Measurements from ENCODE around the gene PTTG1.
A peak's percentile ranks its signal among the peaks of the same experiment; 100 is the strongest.
"Not testable (repeated sequence)": the region's sequence is repeated elsewhere in the genome, so short reads cannot be mapped to it uniquely, and the experiment has no call there.

The PTTG1 gene

GRCh38 chr5:160423099-160423498, 1.4 kb downstream of the PTTG1 start:
- peak; percentile 28 for DNase-seq (ENCODE audit: low read depth)

DNA sequence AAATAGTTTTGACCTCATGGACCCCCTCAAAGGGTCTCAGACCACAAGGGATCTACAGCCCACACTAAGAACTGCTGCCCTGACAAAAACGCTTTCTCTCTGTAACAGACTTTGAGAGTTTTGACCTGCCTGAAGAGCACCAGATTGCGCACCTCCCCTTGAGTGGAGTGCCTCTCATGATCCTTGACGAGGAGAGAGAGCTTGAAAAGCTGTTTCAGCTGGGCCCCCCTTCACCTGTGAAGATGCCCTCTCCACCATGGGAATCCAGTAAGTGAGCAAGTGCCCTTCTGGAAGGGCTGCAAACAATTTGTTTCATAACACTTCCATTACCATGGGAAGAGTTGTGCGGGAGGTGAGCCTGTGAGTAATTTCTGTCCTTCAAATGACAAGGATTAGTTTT, 6.0 kb downstream of the PTTG1 start:
- no peak for DNase-seq (ENCODE audit: low read depth)

- DNase-seq (ENCODE audit: low read depth) = no peak
Observed at GRCh38 chr5:160432196-160432595, 10.5 kb downstream of the PTTG1 start.

GRCh38 chr5:160432787-160433186, 11.1 kb downstream of the PTTG1 start:
- DNase-seq (ENCODE audit: low read depth) = no peak

DNA sequence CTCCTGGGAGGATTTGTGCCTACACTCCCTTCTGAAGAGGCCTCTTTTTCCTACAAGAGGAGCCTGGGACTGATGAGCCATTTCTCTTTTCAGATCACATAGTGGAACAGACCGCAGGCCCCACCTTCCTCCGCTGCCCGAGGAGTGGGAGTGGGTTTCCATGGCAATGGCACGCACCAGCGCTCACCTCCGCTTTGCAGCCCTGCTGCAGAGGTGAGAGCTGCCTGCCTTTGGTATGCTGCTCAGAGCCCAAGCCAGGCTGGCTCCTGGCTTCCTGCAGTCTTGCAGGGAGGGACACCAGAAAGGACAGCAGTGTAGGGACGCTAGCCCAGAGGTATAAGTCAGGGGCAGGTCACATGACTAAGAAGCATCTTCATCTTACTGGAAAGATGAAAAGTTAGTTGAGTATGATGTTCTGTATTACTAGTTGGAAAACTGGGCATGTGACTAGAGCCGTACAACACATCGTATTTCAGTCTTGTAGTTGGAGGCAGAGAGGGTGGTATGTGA, 12.4 kb downstream of the PTTG1 start:
- DNase-seq (ENCODE audit: low read depth) = no peak

- DNase-seq (ENCODE audit: low read depth) = no peak
Observed at GRCh38 chr5:160435532-160435931, 13.9 kb downstream of the PTTG1 start.

- no peak for DNase-seq (ENCODE audit: low read depth)
Observed at GRCh38 chr5:160436017-160436416, 14.4 kb downstream of the PTTG1 start.

DNA sequence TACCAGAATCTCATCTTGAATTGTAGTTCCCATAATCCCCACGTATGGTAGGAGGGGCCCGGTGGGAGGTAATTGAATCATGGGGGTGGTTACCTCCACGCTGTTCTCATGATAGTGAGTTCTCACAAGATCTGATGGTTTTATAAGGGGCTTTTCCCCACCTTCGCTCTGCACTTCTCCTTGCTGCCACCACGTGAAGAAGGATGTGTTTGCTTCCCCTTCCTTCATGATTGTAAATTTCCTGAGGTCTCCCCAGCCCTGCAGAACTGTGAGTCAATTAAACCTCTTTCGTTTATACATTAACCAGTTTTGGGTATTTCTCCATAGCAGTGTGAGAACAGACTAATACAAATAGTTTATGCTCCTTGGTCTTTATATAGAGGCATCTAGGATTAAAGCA, 15.0 kb downstream of the PTTG1 start:
- not testable (repeated sequence) for DNase-seq (ENCODE audit: low read depth)

DNA sequence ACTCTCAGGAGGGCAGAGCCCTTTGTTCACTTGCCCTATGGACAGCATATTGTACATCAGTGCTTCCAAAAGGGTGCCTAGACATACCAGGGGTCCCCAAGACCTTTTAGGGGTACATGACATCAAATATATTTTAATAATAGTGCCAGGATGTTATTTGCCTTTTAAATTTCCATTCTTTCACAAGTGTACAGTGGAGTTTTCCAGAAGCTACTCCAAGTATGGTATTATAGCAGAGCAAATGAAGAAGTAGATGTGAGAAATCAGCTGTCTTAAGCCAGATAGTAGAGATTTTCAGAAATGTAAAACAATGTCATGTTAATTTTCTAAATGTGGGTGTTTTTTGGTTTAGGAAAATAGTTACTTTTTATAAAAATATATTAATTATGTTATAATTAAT, 15.6 kb downstream of the PTTG1 start:
- DNase-seq (ENCODE audit: low read depth) = no peak

DNA sequence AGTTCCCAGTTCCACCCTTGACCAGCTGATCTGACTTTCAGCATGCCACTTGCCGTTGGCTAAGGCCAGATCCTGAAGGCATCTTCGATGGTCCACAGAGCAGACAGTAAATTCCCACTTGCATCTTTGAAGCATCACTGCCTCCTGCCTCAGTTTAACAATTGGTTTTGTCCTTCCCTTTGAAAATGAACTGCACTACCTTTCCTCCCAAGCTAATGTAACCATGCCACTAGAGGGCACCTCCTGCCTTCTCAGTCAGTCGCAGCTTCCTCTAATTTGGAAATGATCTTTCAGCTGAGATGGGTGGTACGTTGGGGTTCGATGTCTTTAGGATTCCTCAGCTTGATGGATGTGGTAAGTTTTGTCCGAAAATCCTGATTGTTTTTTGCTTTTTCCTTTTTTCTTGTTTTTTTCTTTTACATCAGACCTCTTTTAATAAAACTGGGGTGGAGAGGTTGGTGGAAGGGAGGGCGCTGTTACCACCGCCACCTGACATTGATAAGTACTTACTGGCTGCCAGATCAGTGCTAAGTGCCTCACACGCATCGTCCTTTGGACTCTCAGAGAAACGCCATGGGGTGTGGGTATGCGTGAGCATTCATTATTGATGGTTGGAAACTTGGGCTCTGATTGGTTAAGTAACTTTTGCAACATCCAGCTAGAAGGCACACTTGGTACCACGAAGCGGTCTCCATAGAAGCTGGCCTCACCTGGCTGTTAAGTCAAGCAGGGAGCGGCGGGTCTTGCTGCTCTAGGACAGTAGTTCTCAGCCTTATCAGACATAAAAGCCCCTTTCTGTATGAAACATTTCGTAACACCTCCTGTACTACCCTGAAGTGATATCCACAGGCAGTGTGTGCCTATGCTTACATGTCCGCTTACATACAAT, 16.9 kb downstream of the PTTG1 start:
- DNase-seq (ENCODE audit: low read depth) = peak; percentile 85

- DNase-seq (ENCODE audit: low read depth) = peak; percentile 83
Observed at GRCh38 chr5:160439205-160439600, 17.5 kb downstream of the PTTG1 start.

DNA sequence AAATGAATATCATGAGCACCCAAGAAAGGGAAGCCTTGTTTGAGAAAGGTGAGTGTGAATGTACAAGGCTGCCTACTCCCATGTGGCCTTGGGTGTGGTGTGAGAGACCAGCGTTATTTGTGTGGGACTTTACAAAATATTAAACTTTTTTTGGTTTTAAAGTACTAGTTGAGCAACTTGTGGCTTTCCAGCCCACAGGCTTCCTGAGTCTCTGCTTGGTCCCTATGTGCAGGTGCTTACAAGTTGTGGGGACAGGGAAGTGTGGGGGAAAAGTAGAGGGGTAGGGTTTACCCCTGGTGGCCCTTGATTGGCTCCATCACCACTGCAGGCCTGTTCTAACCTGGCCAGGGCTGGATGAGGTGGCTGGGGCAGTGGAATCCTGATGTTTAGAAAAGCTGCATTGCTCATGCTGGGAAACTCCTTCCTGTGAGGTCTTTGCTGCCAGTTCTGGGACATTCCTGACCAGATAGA, 19.7 kb downstream of the PTTG1 start:
- DNase-seq (ENCODE audit: low read depth) = peak; percentile 63

- no peak for DNase-seq (ENCODE audit: low read depth)
Observed at GRCh38 chr5:160442824-160443431, 21.3 kb downstream of the PTTG1 start.

DNA sequence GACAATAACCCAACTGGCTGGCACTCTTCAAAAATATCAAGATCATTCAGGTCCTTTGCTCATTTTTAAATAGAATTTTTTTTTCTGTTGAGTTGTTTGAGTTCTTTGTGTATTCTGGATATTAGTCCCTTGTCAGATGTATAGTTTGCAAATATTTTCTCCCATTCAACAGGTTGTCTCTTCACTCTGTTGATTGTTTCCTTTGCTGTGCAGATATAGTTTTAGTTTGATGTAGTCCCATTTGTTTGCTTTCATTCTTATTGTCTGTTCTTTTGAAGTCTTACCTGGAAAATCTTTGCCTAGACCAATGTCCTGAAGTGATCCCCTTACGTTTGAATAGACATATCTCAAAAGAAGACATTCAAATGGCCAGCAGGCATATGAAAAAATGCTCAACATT, 22.8 kb downstream of the PTTG1 start:
- DNase-seq (ENCODE audit: low read depth) = no peak

- DNase-seq (ENCODE audit: low read depth) = no peak
Observed at GRCh38 chr5:160445132-160445531, 23.5 kb downstream of the PTTG1 start.

GRCh38 chr5:160445751-160446150, 24.1 kb downstream of the PTTG1 start:
- no peak for DNase-seq (ENCODE audit: low read depth)

DNA sequence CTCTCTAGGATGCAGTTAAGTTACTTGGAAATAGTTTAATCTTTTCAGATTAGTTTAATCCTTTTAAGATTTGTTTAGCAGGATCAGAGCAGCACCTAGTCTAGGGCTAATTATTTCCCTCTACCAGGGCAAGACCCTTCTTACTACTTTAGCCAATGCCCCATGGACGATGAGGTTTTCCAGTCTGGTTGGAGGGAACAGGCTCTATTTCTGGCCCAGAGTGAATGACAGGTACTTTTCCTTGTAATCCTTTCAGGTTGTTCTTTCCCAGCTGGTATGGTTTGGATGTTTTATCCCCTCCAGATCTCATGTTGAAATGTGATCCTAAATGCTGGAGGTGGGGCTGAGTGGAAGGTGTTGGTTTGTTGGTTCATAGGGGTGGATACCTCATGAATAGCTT, 27.2 kb downstream of the PTTG1 start:
- DNase-seq (ENCODE audit: low read depth) = no peak

- DNase-seq (ENCODE audit: low read depth) = no peak
Observed at GRCh38 chr5:160449458-160449857, 27.8 kb downstream of the PTTG1 start.

DNA sequence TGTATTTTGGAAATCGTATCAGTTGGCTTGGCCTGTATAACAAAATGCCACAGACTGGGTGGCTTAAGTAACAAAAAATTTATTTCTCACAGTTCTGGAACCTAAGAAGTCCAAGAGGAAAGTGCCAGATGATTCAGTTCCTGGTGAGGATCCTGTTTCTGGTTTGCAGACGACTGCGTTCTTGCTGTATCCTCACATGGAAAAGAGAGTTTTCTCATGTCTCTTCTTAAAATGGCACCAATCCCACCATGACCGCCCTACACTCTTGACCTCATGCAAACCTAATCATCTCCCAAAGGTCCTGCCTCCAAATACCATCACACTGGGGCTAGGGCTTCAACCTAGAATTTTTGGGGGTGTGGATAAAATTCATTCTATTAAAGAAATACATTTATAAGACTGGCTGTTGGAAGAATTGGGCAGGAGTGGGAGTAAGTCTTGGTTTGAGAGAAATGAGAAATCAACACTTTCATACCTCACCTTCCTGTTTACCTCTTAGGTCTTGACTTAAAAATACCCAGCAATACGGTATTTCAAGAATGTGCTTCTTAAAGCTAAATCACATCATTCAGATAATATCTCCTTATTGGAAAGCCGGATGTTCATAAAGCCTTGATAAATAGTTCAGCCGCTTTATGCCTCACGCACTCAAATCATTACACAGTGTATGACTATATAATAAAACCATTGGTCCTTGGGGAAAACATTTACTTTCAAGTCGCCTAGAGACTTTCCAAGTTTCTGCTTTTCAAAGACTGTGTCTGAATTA, 28.7 kb downstream of the PTTG1 start:
- DNase-seq (ENCODE audit: low read depth) = no peak

GRCh38 chr5:160451281-160451680, 29.6 kb downstream of the PTTG1 start:
- DNase-seq (ENCODE audit: low read depth) = no peak

DNA sequence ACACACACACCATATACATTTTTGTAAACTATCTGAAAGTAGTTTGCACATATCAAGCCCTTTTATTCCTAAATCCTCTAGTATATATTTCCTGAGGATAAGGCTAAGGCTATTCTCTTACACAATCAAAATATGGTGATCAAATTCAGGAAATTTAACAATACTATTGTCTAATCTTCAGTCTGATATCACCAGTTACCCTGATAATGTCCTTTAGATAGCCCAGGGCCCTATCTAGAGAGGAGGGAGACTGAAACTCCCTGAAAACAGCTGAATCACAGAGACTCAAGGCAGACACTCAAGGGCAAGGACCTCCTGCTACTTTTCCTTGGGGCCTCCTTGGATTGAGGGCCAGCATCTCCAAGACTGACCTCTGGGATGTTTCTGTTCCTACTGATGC, 30.4 kb downstream of the PTTG1 start:
- no peak for DNase-seq (ENCODE audit: low read depth)

DNA sequence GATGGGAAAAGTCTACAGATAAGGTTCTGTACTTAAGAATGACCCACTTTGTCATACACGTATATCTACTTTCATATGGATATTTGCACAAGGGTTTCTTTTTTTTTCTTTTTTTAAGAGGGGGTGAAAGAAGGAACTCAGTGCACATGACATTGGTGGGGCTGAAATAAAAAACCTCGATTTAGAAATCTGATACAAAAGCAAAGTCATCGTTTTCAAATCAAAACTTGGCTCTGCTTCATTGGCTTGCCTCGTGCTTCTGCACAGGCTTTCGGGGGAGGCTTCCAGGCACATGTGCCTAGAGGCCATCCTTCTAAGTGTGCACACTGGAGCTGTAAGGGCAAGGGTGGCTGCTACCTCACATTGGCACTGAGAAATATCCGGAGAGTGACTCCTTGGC, 31.1 kb downstream of the PTTG1 start:
- DNase-seq (ENCODE audit: low read depth) = no peak

DNA sequence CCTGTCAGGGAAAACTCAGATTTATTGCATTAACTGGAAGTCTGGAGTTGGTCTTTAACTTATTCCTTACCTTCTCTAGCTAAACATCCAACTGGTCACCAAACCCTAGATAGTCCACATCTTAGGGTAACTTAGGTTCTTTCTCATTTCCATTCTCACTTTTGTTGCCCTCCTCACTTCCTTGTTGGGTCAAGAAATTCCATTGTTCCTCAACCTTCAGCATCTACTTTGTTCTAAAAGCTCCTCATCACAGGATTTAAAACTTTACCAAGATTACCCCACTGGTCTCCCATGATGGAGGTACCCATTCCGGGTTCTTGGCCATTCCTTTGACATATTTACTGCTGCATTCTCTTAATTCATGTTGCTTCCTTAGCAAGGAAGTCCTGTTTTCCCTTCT, 32.1 kb downstream of the PTTG1 start:
- no peak for DNase-seq (ENCODE audit: low read depth)

Measured in ELR (cell line).